ENCODE results near the gene FABP3. TPM values are rescaled to one million over a fixed set of nuclear protein-coding genes. Genes with fewer than 3 reads are reported as not detected.

Gene FABP3
- total RNA-seq, 1 donor from 2014 or later = 2.2 TPM

DNA sequence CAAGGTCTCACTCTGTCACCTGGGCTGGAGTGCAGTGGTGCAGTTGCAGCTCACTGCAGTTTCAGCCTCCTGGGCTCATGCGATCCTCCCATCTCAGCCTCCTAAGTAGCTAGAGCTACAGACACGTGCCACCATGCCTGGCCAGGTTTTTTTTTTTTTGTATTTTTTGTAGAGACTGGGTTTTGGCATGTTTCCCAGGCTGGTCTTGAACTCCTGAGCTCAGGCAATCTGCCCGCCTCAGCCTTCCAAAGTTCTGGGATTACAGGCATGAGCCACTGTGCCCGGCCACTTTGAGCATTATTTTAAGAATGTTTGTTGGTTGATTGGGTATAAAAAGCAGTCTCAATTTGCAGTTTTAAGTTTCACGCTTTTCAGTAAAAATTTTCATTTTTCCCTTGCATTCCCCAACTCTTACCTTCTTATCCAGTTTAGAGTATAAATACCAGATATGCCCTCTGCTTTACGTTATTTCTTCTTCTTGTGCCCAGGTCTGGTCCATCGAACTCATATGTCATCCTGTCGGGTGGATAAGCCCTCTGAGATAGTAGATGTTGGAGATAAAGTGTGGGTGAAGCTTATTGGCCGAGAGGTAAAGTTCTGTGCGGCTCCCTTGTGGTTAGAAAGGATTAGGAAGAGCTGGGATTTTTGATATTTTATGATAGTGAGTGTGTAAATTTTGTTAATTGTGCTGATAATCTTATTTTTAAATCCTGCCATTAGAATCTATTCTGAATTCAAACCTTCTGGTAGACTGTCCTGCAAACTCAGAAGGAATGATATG lies 36.0 kb downstream of the FABP3 start:
- Mint-ChIP-seq H3K4me3 (no peak overlapping the region), H3K4me1 (no peaks in the 10 kb centered on the region), H3K27ac (no peak overlapping the region), H3K36me3 (peaks cover 8% of the 10 kb centered on the region), H3K9me3 (no peaks in the 10 kb centered on the region), H3K27me3 (ENCODE audit: insufficient read depth, low read depth) (no peaks in the 10 kb centered on the region)
- peaks cover 4% of the 10 kb centered on the region for H3F3A ChIP-seq (ENCODE audit: low read depth)
- no peaks in the 10 kb centered on the region for H4K20me1 ChIP-seq (ENCODE audit: low read depth)
- no peaks in the 10 kb centered on the region for H3K9me3 ChIP-seq (ENCODE audit: low read depth)
- H3K9ac ChIP-seq = no peak overlapping the region
- no peak for DNase-seq (ENCODE audit: low spot score)
- H3K79me2 ChIP-seq (ENCODE audit: low read depth) = no peaks in the 10 kb centered on the region
- H3K27me3 ChIP-seq = no peaks in the 10 kb centered on the region
- no peak overlapping the region for H3K4me3 ChIP-seq
- H3K27ac ChIP-seq = no peak overlapping the region
- H3K36me3 ChIP-seq = no peaks in the 10 kb centered on the region
- no peak overlapping the region for H2AFZ ChIP-seq (replicated peaks)
- no peaks in the 10 kb centered on the region for H3K4me1 ChIP-seq
- TF ChIP-seq EZH2 (IDR thresholded peaks at IDR 0.05) = no peak
- TF ChIP-seq EZH2phosphoT487 (IDR thresholded peaks at IDR 0.05) = no peak
- TF ChIP-seq, protein P1, sequence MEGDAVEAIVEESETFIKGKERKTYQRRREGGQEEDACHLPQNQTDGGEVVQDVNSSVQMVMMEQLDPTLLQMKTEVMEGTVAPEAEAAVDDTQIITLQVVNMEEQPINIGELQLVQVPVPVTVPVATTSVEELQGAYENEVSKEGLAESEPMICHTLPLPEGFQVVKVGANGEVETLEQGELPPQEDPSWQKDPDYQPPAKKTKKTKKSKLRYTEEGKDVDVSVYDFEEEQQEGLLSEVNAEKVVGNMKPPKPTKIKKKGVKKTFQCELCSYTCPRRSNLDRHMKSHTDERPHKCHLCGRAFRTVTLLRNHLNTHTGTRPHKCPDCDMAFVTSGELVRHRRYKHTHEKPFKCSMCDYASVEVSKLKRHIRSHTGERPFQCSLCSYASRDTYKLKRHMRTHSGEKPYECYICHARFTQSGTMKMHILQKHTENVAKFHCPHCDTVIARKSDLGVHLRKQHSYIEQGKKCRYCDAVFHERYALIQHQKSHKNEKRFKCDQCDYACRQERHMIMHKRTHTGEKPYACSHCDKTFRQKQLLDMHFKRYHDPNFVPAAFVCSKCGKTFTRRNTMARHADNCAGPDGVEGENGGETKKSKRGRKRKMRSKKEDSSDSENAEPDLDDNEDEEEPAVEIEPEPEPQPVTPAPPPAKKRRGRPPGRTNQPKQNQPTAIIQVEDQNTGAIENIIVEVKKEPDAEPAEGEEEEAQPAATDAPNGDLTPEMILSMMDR (IDR thresholded peaks at IDR 0.05) = no peak
- H3K4me2 ChIP-seq = no peak overlapping the region

DNA sequence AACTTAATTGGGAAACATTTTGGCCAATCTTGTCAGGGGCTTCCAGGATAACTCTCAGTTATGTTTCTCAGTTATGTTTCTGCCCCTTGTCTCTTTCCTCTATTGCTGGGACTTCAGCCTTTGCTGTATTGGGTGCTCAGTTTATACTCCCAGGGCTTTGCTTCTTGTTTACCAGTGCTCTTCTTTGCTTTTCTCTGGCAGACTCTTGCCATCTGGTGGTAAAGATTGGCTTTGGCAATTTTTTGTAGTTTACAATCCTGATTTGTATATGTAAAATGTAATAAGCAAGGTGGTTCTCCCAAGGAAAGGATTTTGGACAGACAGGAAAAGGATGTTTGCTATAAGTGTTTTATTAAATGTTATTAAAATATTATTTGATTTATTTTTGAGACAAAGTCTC lies 37.9 kb downstream of the FABP3 start:
- H3K27me3 Mint-ChIP-seq (ENCODE audit: insufficient read depth, low read depth) = no peaks in the 10 kb centered on the region
- no peak overlapping the region for H3K27ac ChIP-seq

GRCh38 chr1:31327381-31327780 lies 45.5 kb downstream of the FABP3 start:
- Mint-ChIP-seq H3K27me3 (ENCODE audit: insufficient read depth, low read depth) (no peaks in the 10 kb centered on the region), H3K9me3 (no peaks in the 10 kb centered on the region), H3K4me1 (no peaks in the 10 kb centered on the region), H3K4me3 (no peak overlapping the region), H3K27ac (no peak overlapping the region), H3K36me3 (peaks cover 6% of the 10 kb centered on the region)
- H3K79me2 ChIP-seq (ENCODE audit: low read depth) = no peaks in the 10 kb centered on the region
- H2AFZ ChIP-seq (replicated peaks) = no peak overlapping the region
- H3K36me3 ChIP-seq = no peaks in the 10 kb centered on the region
- H3K4me1 ChIP-seq = no peaks in the 10 kb centered on the region
- no peaks in the 10 kb centered on the region for H3K27me3 ChIP-seq
- no peak overlapping the region for H3K4me3 ChIP-seq
- no peak for DNase-seq (ENCODE audit: low spot score)
- H4K20me1 ChIP-seq (ENCODE audit: low read depth) = no peaks in the 10 kb centered on the region
- no peak overlapping the region for H3K27ac ChIP-seq
- H3K9me3 ChIP-seq (ENCODE audit: low read depth) = no peaks in the 10 kb centered on the region
- H3K4me2 ChIP-seq = no peak overlapping the region
- TF ChIP-seq, protein P1 (IDR thresholded peaks at IDR 0.05) = no peak
- TF ChIP-seq EZH2phosphoT487 (IDR thresholded peaks at IDR 0.05) (no peak), EZH2 (IDR thresholded peaks at IDR 0.05) (no peak)
- no peak overlapping the region for H3K9ac ChIP-seq
- H3F3A ChIP-seq (ENCODE audit: low read depth) = no peaks in the 10 kb centered on the region

More for the DNA sequence above, 37.9 kb downstream of the FABP3 start:
- Histone ChIP-seq H3F3A (ENCODE audit: low read depth) (peaks cover 4% of the 10 kb centered on the region), H2AFZ (replicated peaks) (no peak overlapping the region), H3K27me3 (no peaks in the 10 kb centered on the region), H3K4me3 (no peak overlapping the region), H4K20me1 (ENCODE audit: low read depth) (no peaks in the 10 kb centered on the region), H3K9me3 (ENCODE audit: low read depth) (no peaks in the 10 kb centered on the region), H3K79me2 (ENCODE audit: low read depth) (no peaks in the 10 kb centered on the region), H3K4me2 (no peak overlapping the region), H3K36me3 (no peaks in the 10 kb centered on the region), H3K9ac (no peak overlapping the region), H3K4me1 (no peaks in the 10 kb centered on the region)
- Mint-ChIP-seq H3K36me3 (peaks cover 12% of the 10 kb centered on the region), H3K27ac (no peak overlapping the region), H3K9me3 (no peaks in the 10 kb centered on the region), H3K4me1 (no peaks in the 10 kb centered on the region), H3K4me3 (no peak overlapping the region)
- TF ChIP-seq, protein P1 (IDR thresholded peaks at IDR 0.05) = peak; percentile 59
- no peak for TF ChIP-seq EZH2 (IDR thresholded peaks at IDR 0.05)
- DNase-seq (ENCODE audit: low spot score) = peak; percentile 36
